ENCODE measurements around the gene PKD2L2.
"Not testable (repeated sequence)": the region's sequence is repeated elsewhere in the genome, so short reads cannot be mapped to it uniquely, and the experiment has no call there.

PKD2L2 gene

GRCh38 chr5:137890845-137891244 lies 1.6 kb downstream of the PKD2L2 start:
- no peak for DNase-seq

GRCh38 chr5:137891849-137892248 lies 2.6 kb downstream of the PKD2L2 start:
- DNase-seq: no peak

GRCh38 chr5:137894586-137894985 lies 5.3 kb downstream of the PKD2L2 start:
- DNase-seq: no peak

GRCh38 chr5:137896560-137896959 lies 7.3 kb downstream of the PKD2L2 start:
- DNase-seq: no peak

GRCh38 chr5:137899493-137899892 lies 10.2 kb downstream of the PKD2L2 start:
- no peak for DNase-seq

- DNase-seq: no peak
Observed at GRCh38 chr5:137901011-137901817, 12.0 kb downstream of the PKD2L2 start.

GRCh38 chr5:137902408-137903133 lies 13.3 kb downstream of the PKD2L2 start:
- no peak for DNase-seq

GRCh38 chr5:137914758-137915157 lies 25.5 kb downstream of the PKD2L2 start:
- no peak for DNase-seq

- DNase-seq: no peak
Observed at GRCh38 chr5:137916923-137917322, 27.7 kb downstream of the PKD2L2 start.

- no peak for DNase-seq
Observed at GRCh38 chr5:137921931-137922330, 32.7 kb downstream of the PKD2L2 start.

- no peak for DNase-seq
Observed at GRCh38 chr5:137923856-137924255, 34.6 kb downstream of the PKD2L2 start.

- DNase-seq: no peak
Observed at GRCh38 chr5:137932800-137933199, 43.5 kb downstream of the PKD2L2 start.

GRCh38 chr5:137933491-137933911 lies 44.2 kb downstream of the PKD2L2 start:
- DNase-seq: no peak

- DNase-seq: no peak
Observed at GRCh38 chr5:137935190-137935589, 45.9 kb downstream of the PKD2L2 start.

GRCh38 chr5:137935694-137936093 lies 46.4 kb downstream of the PKD2L2 start:
- no peak for DNase-seq

- DNase-seq: no peak
Observed at GRCh38 chr5:137937994-137938750, 48.9 kb downstream of the PKD2L2 start.

GRCh38 chr5:137938751-137939143 lies 49.5 kb downstream of the PKD2L2 start:
- no peak for DNase-seq

- no peak for DNase-seq
Observed at GRCh38 chr5:137939331-137939730, 50.1 kb downstream of the PKD2L2 start.

GRCh38 chr5:137944280-137944679 lies 55.0 kb downstream of the PKD2L2 start:
- DNase-seq: not testable (repeated sequence)

- no peak for DNase-seq
Observed at GRCh38 chr5:137945825-137946224, 56.6 kb downstream of the PKD2L2 start.

GRCh38 chr5:137954131-137954879 lies 65.0 kb downstream of the PKD2L2 start:
- no peak for DNase-seq

- no peak for DNase-seq
Observed at GRCh38 chr5:137957948-137958347, 68.7 kb downstream of the PKD2L2 start.

GRCh38 chr5:137959488-137959887 lies 70.2 kb downstream of the PKD2L2 start:
- DNase-seq: no peak
